Stimulated activated CD8-positive, alpha-beta memory T cell treated with anti-CD3 and anti-CD28 coated beads, Interleukin-12 subunit alpha, Interleukin-12 subunit beta, amount 100 ng/mL, for 1 hour (primary cell): ENCODE data around the gene FLYWCH1.

Source experiments
- DNase-seq: peaks from one replicate; pipeline ENCODE4 v3.0.0-alpha.2; 2020; ENCODE audit warnings: low read depth

The FLYWCH1 gene

GRCh38 chr16:2968738-2969544 lies 57.2 kb downstream of the FLYWCH1 start, which contains the start of gene PAQR4:
Gene PAQR4 (plus strand): TSS chr16:2969348. CDS start chr16:2969675, 327 bp downstream.
- DNase-seq, result peak; percentile 55

DNA sequence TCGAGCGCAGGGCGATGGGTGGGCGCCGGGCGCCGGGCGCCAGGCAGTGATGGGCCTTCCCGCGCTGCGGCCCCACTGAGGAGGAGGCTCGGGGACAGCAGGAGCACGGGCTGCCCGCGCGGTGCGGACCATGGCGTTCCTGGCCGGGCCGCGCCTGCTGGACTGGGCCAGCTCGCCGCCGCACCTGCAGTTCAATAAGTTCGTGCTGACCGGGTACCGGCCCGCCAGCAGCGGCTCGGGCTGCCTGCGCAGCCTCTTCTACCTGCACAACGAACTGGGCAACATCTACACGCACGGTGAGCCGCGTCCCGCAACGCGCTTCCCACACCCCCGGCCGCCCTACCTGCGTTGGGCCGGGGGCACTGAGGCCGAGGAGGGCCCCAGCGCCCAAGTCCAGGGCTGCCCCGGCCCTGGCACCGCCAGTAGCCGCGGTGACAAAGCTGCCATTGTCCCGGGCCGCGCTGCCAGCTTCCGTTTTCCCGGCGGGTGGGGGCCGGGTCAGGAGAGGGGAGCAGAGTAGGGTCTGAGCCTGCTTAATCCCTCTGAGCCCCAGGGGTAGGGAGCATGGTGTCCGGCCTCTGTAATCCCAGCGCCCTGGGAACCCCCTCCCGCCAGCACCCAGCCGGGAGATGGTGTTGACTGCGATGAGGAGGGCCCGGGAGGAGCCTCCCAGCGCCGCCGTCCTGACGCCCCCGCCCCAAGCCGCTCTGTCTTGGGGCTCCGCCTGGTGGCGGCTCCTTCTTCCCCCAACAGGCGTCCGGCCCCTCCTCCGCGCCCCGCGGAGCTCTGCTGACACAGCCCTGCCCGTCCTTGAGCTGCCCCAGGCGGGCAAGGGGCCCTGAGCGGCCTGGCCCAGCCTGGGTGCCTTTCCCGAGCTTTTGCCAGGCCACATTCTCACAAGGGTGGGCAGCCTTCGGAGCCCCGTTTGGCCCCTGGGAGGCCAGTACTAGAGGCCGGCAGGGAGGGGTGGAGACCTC lies 58.1 kb downstream of the FLYWCH1 start:
- peak; percentile 23 for DNase-seq

- no peak for DNase-seq
Observed at GRCh38 chr16:2970563-2970962, 58.8 kb downstream of the FLYWCH1 start.

DNA sequence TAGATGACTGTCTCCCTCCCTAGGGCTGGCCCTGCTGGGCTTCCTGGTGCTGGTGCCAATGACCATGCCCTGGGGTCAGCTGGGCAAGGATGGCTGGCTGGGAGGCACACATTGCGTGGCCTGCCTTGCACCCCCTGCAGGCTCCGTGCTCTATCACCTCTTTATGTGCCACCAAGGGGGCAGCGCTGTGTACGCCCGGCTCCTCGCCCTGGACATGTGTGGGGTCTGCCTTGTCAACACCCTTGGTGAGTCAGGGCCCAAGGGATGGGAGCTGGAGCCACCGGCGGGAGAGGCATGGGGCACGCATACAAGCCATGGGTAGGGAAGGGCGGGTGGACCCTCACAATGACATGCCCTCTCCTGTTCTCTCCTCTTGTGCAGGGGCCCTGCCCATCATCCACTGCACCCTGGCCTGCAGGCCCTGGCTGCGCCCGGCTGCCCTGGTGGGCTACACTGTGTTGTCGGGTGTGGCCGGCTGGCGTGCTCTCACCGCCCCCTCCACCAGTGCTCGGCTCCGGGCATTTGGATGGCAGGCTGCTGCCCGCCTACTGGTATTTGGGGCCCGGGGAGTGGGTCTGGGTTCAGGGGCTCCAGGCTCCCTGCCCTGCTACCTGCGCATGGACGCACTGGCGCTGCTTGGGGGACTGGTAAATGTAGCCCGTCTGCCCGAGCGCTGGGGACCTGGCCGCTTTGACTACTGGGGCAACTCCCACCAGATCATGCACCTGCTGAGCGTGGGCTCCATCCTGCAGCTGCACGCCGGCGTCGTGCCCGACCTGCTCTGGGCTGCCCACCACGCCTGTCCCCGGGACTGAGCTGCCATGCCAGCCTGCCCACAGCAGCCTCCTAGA lies 59.6 kb downstream of the FLYWCH1 start:
- no peak for DNase-seq

GRCh38 chr16:2971985-2972784 lies 60.5 kb downstream of the FLYWCH1 start:
- DNase-seq, result no peak

DNA sequence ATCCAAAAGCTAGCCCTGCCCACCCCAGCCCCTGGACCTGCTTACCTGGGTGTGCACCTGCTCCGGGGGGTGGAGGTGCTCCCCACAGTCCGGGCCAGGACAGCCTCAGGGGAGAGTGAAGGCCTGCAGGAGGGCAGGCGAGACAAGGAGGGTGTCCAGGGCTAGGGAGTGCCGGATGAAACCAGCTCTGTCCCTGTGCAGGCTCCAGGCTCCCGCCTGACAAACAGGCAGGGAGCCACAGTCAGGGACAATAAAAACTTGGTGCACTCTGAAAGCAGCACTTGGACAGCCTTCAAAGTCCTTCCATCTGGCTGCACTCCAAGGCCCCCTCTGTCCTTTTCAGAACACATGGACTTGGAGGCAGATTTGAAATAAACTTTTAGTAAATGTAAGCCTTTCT lies 61.4 kb downstream of the FLYWCH1 start:
- no peak for DNase-seq

DNA sequence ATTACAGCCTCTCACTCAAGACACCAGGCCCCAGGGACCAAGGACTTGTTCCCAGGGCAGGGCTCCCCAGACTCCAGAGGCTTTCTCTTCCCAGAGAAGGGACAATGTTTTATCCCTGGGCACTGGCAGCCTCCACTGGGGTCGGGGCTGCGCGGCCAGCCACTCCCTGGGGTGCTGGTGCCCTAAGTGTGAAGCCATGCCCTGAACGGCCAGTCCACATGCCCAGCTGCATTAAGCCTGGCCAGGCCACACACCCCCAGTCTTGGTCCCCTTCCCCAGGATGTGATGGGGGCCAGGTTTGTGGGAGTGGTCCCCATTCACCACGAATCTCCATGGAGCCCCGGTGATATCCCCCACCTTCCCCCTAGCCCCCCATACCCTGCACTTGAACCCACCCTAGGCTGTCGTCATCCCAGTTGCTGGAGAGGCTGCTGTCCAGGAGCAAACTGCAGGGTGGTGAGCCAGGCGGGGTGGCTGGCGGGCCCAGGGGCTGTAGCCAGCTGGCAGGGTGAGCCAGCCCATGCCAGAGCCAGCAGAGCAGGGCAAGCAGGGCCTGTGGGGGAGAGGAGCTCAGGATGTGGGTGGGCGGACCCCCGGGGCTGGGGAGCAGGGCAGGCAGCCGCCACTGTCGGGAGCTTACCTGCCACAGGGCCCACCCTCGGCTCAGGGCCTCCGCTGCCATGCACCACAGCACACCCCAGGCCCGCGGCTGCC lies 62.0 kb downstream of the FLYWCH1 start:
- DNase-seq, result no peak

- DNase-seq, result no peak
Observed at GRCh38 chr16:2974319-2975056, 62.8 kb downstream of the FLYWCH1 start.

- no peak for DNase-seq
Observed at GRCh38 chr16:2975161-2975795, 63.5 kb downstream of the FLYWCH1 start.

DNA sequence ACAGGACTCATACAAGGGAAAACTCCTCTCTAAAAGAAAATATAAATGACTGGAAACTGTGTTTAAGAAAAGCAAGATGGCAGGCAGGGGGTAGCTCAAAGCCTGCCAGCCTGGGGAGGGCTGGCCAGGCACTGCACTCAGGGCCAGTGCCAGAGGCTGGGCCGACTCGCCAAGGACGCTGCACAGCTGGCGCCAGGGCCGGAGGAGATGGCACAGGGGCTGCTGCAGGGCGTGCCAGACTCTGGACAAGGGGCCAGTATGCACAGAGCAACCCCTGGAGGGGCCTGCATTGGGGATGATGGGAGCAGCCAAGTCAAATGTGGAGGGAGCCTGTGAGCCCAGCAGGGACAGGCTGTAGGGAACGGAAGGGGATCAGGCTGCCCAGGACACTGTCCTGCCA lies 64.5 kb downstream of the FLYWCH1 start:
- DNase-seq, result no peak

DNA sequence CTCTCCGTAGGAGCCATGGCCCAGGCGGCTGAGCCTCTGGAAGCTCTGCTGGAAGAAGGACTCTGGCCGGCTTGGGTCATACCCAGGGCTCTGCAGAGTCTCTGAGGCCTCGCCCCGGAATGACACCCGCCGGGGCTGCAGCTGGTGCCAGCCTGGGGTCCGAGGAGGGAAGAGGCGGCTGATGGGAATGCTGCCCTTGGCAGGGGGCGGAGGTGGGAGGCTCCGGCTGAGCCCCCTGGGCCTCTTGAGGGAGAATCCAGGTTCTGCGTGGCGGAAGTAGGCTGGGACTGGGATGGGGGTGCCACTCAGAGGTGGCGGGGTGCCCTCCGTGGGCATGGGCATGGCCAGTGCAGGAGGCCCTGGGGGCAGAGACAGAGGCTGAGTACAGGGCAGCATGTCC lies 64.9 kb downstream of the FLYWCH1 start:
- DNase-seq, result no peak

GRCh38 chr16:2977440-2977839 lies 65.7 kb downstream of the FLYWCH1 start:
- DNase-seq, result no peak

GRCh38 chr16:2979669-2980226 lies 68.0 kb downstream of the FLYWCH1 start:
- DNase-seq, result no peak

DNA sequence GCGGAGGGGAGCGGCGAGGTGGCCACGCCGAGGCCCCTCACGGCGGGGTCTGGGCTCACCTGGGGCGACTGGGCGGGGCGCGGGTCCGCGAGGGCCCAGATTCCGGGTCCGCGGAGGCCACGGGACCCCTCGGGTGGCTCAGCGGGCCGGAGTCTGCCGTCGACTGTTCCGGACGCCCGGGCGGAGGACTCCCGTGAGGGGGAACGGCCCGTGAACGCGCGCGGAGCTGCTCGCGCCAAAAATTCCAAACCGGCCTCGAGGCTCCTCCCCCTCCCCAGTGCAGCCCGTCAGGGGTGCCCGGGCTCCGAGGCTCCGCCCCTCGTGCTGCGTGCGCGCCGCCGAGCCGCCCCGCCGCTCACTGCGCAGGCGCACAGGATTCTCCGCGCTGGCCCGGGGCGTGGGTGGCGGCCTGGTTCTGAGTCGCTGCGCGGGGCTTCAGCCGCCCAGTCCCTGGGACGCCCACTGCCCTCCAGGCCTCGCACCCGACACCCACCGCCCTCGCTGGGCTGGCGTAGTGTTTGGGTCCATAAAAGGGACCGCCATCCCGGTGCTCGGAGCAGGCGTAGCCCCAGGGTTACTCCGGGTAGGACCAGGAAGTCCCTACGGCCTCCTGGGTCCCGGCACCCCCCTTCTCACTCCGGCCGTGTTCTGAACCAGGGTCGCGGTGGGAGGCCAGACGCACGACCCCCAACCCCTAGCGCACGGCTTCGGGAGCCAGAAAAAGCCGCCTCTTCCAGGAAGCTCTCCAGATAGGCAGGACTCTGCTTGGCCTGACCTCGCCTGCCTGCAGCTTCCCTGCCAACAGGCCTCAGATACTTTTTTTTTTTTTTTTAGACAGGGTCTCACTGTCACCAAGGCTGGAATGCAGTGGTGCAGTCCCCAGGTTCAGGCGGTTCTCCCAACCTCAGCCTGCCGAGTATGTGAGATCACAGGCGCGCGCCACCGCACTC lies 68.8 kb downstream of the FLYWCH1 start, which contains the start of gene PKMYT1:
Gene PKMYT1 (minus strand): TSS at position 220 of the 950 bp plus-strand sequence. CDS start 789 bp downstream, outside the sequence.
- DNase-seq, result peak; percentile 86

DNA sequence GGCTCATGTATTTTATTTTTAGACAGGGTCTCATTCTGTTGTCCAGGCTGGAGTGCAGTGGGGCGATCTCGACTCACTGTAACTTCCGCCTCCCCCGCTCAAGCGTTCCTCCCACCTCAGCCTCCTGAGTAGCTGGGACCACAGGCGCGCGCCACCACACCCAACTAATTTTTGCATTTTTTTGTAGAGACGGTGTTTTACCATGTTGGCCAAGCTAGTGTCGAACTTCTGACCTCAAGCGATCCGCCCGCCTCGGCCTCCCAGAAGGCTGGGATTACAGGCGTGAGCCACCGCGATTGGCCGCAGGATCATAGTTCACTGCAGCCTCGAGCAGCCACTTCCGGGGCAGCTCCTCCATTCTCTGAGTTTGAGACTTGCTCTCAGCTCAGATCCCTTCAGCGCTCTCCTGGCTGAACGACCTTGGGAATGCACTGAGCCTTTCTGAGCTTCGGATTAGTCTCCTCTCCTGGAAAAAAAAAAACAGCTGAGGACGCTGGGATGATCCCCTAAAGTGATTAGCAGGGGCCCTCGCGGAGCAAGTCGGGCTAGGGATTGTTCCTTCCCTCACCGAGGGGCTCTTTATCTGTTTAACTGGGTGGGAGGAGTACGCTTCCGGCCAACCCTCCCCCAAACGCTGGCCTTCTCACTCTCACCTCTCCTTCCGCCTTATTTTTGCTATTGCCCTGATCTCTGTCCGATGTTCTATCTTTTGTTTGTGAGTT lies 69.6 kb downstream of the FLYWCH1 start:
- no peak for DNase-seq

- no peak for DNase-seq
Observed at GRCh38 chr16:2981899-2982250, 70.1 kb downstream of the FLYWCH1 start.

GRCh38 chr16:2982402-2982801 lies 70.7 kb downstream of the FLYWCH1 start:
- no peak for DNase-seq
